Epidermal melanocyte (primary cell): ENCODE measurements around the gene PRR5L.
"Not testable (repeated sequence)": the region's sequence is repeated elsewhere in the genome, so short reads cannot be mapped to it uniquely, and the experiment has no call there.

ENCODE experiments used
- DNase-seq: peaks from one replicate; pipeline ENCODE4 v3.0.0; 2011; ENCODE audit warnings: low spot score; ENCODE audit not compliant: insufficient read length

Gene PRR5L

GRCh38 chr11:36325403-36325802 is 29.3 kb downstream of the PRR5L start:
- DNase-seq: not testable (repeated sequence)

- no peak for DNase-seq
Observed at GRCh38 chr11:36326524-36327419, 30.7 kb downstream of the PRR5L start.

DNA sequence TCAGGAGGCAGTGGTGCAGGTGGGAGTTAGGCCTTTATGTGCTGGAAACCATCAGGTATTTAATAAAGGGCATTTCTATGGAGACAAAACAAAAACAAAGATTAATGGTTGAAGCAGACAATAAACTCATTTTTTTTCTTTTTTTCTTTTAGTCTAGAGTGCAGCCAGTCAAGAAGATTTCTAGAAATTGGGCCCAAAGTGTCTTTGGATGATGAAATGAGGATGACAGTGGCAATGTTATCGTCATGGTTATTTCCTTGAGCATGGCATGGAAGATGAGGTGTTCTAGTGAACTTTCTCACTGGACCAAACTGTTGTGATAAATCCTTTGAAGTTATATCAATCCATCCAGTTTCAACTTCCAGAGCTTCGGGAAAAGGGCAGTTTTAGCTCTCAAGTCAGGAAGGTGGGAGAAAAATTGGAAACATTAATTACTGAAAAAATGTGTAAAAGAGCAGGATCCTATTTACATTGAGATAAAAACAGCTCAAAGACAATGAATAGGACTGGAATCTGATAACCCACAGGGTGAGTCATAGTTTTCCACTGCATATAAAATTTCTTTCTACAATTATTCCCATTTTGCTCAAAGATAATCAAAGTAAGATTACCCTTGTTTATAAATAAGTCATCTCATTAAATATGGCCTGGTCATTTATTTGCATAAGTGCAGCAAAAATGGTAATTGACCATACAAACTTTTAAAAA is 33.0 kb downstream of the PRR5L start:
- DNase-seq: no peak

DNA sequence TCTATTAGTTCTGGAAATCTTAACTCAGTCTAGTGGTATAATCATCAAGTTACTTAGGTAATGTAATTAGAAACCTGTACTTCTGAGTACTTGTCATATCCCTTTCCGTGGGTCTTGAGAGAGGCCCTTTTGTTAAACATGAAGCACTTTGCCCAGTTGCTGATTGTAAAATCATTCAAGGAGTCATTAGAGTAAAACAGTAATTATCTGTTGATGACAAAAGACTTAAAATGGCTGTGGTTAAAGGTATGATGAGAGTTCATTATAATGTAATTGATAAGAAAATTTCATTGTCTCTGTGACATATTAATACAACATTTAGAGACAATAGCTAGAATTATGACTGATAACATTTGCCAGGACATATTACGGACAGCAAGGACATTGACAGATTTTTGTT is 34.3 kb downstream of the PRR5L start:
- DNase-seq: no peak

DNA sequence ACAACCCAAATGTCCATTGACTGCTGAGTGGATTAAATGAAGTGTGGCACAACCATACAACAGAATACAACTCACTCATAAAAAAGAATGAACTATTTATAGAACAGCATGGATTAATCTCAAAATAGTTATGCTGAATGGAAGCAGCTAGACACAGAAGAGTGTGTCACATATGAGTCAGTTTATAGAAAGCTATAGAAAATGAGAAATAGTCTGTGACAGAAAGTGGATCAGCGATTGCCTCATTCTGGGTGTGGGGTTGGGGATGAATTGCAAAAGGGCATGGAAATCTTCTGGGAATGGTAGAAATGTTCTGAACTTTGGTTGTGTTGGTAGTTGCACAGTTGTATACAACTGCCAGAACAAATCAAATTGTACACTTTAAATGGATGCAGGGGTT is 37.4 kb downstream of the PRR5L start:
- no peak for DNase-seq

- DNase-seq: no peak
Observed at GRCh38 chr11:36333897-36334296, 37.8 kb downstream of the PRR5L start.

DNA sequence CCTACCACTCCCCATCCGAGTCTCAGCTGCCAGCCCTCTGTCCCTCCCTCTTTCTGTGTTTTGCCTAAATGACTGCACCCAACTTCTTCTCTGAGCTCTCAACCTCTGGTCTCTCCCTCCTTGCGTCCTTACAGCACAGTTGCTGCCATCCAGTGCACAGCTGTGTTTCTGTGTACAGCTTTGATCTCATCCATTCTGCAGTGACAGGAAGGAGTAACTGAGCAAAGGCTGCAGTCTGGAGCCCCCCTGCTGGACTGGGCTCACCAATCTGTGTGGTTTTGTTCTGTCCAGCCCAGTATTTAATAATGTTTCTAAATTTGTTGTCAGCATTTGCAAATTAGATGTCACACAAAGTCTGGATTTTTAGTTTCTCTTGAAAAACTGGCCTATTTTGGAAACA is 43.8 kb downstream of the PRR5L start:
- no peak for DNase-seq

DNA sequence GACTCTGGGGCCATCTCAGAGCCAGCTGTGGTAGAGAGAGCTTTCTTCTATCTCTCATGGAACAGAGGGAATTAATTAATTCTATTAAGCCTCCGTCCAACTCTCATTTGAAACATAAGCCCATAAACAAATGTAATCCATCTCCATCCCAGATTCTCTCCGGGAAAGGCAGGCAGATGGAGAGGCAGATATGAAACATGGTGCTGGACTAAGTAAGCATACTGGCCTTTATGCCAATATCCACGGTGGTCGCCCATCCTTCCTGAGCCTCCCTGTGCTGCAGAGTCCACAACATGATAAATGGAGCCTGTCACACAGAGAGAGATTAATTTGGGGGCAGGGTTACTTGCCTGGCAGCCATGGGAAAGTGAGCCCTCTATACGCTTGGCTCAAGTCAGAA is 44.8 kb downstream of the PRR5L start:
- DNase-seq: no peak

GRCh38 chr11:36341915-36342314 is 45.8 kb downstream of the PRR5L start:
- no peak for DNase-seq

- DNase-seq: no peak
Observed at GRCh38 chr11:36342327-36342726, 46.2 kb downstream of the PRR5L start.

DNA sequence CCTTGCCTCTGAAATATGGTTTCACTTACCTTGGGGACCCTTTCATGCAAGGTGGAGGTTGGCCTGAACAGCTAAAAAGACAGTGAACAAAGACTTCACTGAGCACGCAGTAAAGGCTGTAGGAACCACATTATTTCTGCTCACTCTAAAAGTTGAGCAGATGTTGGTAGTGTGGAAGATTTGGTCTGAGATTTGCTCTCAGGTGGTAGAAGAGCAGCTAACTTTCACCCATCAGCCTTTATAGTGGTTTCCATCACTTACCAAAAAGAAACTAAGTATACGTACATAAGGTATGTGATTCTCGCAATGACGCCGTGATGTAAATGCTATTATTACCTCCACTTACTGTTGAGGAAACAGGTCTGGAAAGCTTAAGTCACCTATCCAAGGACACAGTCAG is 47.3 kb downstream of the PRR5L start:
- DNase-seq: no peak

DNA sequence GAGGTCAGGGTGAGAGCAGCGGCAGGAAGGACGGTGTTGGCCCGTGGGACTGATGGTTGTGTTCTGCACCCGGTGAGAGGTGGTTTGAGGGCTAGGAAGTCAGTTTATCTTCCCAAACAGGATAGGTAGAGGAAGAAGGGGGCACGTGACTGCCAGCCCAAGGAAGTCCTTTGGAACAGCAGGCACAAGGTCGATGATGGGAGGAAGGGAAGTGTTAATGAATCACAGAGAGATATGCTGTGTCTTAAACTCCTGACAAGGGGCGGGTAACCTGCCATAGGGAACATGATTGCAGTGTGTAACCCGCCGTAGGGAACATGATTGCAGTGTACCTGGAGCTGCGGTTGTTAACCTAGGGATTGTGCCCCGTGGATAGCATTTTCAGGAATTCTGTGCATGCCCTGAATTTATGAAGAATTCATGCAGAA is 49.0 kb downstream of the PRR5L start:
- DNase-seq: no peak

- DNase-seq: no peak
Observed at GRCh38 chr11:36345535-36346141, 49.5 kb downstream of the PRR5L start.

DNA sequence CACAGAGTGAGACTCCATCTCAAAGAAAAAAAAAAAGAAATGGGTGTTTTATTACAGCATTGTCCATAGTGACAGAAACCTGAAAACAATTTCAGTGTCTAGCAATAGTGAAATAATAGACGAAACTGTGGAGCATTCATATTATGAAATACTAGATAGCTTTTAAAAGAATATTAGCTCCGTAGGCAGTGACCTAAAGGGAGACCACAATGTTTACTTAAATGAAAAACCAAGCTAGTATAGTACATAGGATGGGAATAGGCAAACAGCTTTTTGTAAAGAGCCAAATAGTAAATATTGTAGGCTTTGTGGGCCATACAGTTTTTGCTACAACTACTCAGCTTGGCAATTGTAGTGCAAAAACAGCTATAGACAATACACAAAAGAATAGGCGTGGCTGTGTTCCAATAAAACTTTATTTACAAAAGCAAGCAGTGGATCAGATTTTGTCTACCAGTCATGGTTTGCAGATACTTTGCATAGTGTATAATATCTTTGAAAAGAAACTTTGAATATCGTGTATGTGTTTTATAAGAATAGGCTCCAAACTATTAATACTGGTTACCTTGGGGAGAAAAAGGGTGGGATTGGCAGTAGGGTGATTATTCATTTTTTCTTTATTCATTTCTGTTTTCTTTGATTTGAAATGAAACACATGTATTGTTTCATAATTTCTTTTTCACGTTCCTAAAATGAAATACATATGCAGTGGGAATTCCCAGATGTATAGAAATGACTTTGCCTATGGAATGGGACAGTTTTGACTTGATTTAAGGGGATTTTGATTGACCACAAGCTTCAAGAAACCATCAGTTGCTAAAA is 50.7 kb downstream of the PRR5L start:
- DNase-seq: no peak

DNA sequence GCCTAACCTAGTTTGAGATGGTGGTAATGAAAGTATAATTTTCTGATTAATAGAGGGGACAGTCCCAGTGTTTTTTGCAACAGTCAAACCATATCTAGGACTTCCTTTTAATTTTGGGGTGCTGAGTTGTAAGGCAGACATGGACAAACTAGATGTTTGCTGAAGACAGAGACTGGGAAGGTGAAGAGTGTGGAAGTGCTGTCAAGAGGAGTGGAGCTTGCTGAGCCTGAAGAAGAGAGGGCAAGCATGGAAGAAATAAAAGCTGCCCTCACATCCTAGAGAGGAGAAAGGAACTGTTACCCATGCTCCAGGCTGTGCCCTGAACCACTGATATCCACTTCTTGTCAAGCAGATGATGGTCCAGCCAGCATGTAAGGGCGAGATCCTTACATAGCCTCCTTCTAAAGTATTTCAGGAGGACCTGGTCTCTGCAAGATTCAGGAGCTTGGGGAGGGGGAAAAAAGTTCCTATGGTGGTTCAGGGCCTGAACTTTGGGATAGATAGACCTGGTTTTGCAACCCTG is 51.4 kb downstream of the PRR5L start:
- DNase-seq: no peak

- DNase-seq: no peak
Observed at GRCh38 chr11:36349351-36350136, 53.5 kb downstream of the PRR5L start.

- DNase-seq: no peak
Observed at GRCh38 chr11:36350137-36350513, 54.0 kb downstream of the PRR5L start.

DNA sequence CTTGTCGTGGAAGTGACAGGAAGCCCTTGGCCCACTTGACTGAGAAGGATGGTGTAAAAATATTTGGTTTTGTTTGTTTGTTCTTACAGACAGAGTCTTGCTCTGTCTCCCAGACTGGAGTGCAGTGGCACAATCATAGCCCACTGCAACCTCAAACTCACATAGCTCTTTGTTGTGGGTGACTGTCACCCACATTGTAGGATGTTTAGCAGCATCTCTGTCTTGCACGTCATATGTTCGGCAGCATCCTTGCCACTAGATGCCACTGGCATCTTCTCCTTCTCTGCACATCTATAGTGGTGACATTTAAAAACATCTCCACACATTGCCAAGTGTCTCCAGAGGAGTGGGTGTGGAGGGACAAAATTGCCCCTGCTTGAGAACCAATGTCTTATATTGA is 56.8 kb downstream of the PRR5L start:
- no peak for DNase-seq

GRCh38 chr11:36354221-36355003 is 58.3 kb downstream of the PRR5L start:
- DNase-seq: no peak

- no peak for DNase-seq
Observed at GRCh38 chr11:36356201-36356600, 60.1 kb downstream of the PRR5L start.
